Stimulated activated CD4-positive, alpha-beta T cell treated with anti-CD3 and anti-CD28 coated beads, Interleukin-12 subunit alpha, Interleukin-12 subunit beta, amount 100 ng/mL, for 48 hours (primary cell): Measurements from ENCODE around the gene EPN3.

ENCODE experiments used
- DNase-seq, 3 donors: peaks; one replicate each; pipeline ENCODE4 v3.0.0-alpha.2; 2020; ENCODE audit warnings: low read depth in 2 of 3, low spot score in 1 of 3

EPN3 gene

GRCh38 chr17:50533720-50534148 is 1.2 kb downstream of the EPN3 start:
- DNase-seq = no peak

GRCh38 chr17:50534222-50534978 is 1.9 kb downstream of the EPN3 start:
- DNase-seq = no peak

GRCh38 chr17:50534979-50535326 is 2.4 kb downstream of the EPN3 start:
- DNase-seq = no peak

- no peak for DNase-seq
These were observed 2.9 kb downstream of the EPN3 start for GRCh38 chr17:50535407-50535806.

GRCh38 chr17:50536683-50537646 is 4.4 kb downstream of the EPN3 start:
- no peak for DNase-seq

- no peak for DNase-seq
These were observed 5.4 kb downstream of the EPN3 start for GRCh38 chr17:50537721-50538548.

- DNase-seq = no peak
These were observed 6.2 kb downstream of the EPN3 start for GRCh38 chr17:50538549-50539410.

GRCh38 chr17:50539762-50540559 is 7.4 kb downstream of the EPN3 start:
- DNase-seq = no peak

- DNase-seq = no peak
These were observed 8.2 kb downstream of the EPN3 start for GRCh38 chr17:50540560-50541401.

GRCh38 chr17:50541402-50541715 is 8.8 kb downstream of the EPN3 start:
- DNase-seq = no peak

GRCh38 chr17:50541716-50542688 is 9.5 kb downstream of the EPN3 start:
- peak; percentile 57 to 83 (median 72) for DNase-seq

- no peak for DNase-seq
These were observed 10.6 kb downstream of the EPN3 start for GRCh38 chr17:50542795-50543774.

GRCh38 chr17:50544516-50544915 is 12.0 kb downstream of the EPN3 start:
- no peak for DNase-seq

- no peak for DNase-seq
These were observed 12.8 kb downstream of the EPN3 start for GRCh38 chr17:50545311-50545710.

- no peak for DNase-seq
These were observed 14.1 kb downstream of the EPN3 start for GRCh38 chr17:50546701-50547034.

- peak; percentile 77 to 82 (median 78) for DNase-seq
These were observed 14.7 kb downstream of the EPN3 start, which contains the start of gene SPATA20 for GRCh38 chr17:50547035-50547735. TSS of gene SPATA20 (plus strand) at chr17:50547174. CDS start at chr17:50547209, 35 bp downstream.
